ENCODE data around the gene USP13. TPM values are rescaled to one million over a fixed set of nuclear protein-coding genes. Genes with fewer than 3 reads are reported as not detected.
A peak's percentile ranks its signal among the peaks of the same experiment; 100 is the strongest.

Gene USP13
- polyA plus RNA-seq, 3 donors: 0.31 to 1.6 (median 1.2) TPM

DNA sequence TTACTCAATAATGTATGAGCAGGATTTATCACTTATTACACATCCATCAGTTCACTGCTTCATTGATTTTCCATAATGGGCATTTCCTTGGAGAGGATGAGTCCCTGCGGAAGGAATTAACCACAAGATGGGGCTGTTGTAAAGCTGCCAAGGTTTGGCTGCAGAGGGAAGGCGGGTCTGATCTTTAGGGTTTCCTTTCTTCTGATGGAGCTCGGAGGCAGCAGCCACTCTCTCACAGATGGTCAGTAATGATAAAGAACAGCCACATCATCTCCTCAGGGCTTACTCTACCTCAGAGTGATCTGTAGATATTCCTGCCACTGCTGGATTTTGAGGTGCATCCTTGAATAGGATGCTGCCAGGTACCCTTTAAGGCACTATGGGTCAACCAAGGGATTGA, 115.2 kb downstream of the USP13 start:
- peaks cover 3% of the 10 kb centered on the region for H3K4me1 Mint-ChIP-seq
- H3K9me3 Mint-ChIP-seq: no peaks in the 10 kb centered on the region
- Histone ChIP-seq H4K20me1 (ENCODE audit: insufficient read depth, low read length) (no peaks in the 10 kb centered on the region), H3K36me3 (replicated peaks in 1 of 2; ENCODE audit: control insufficient read depth in 1 of 2, insufficient read depth in 2 of 2, low read length in 2 of 2) (peaks cover 0 to 14% of the 10 kb centered on the region in 2 donors), H3K4me2 (replicated peaks; ENCODE audit: extremely low read depth, low read length, poor library complexity, severe bottlenecking) (no peak overlapping the region), H3K27me3 (ENCODE audit: control insufficient read depth in 2 of 2, insufficient read depth in 2 of 2, low read length in 2 of 2) (no peaks in the 10 kb centered on the region), H3K79me2 (ENCODE audit: insufficient read depth, low read length) (no peaks in the 10 kb centered on the region), H3K4me3 (replicated peaks in 1 of 3; ENCODE audit: low read depth in 2 of 3, low read length in 3 of 3) (no peak overlapping the region), H3K9ac (ENCODE audit: insufficient read depth, low read length, poor library complexity, severe bottlenecking) (no peak overlapping the region), H2AFZ (ENCODE audit: insufficient read depth, low read depth, low read length, poor library complexity, severe bottlenecking) (no peak overlapping the region), H3K27ac (ENCODE audit: low read depth in 1 of 2, low read length in 2 of 2) (no peak overlapping the region), H3K4me1 (ENCODE audit: control insufficient read depth in 1 of 2, insufficient read depth in 2 of 2, low read length in 2 of 2) (no peaks in the 10 kb centered on the region), H3K9me3 (replicated peaks in 1 of 2; ENCODE audit: control insufficient read depth in 1 of 2, insufficient read depth in 1 of 2, low read length in 2 of 2) (no peaks in the 10 kb centered on the region)
- H3K36me3 Mint-ChIP-seq: peaks cover 2 to 13% of the 10 kb centered on the region in 2 donors
- no peak overlapping the region for H3K4me3 Mint-ChIP-seq
- intact Hi-C loops (cut with micrococcal nuclease): no loop called here
- TF ChIP-seq CTCF (IDR thresholded peaks at IDR 0.05): no peak
- no peak for DNase-seq
- peaks cover 0 to 3% (median 0%) of the 10 kb centered on the region in 3 donors for H3K27me3 Mint-ChIP-seq (ENCODE audit: low read depth in 3 of 3)
- peak overlapping the region in 1 of 7 donors; percentile 40 for H3K27ac Mint-ChIP-seq
- no CpG with 5 or more reads among the region's 3 CpGs for WGBS (ENCODE audit: insufficient coverage)

GRCh38 chr3:179769411-179770247, 116.8 kb downstream of the USP13 start:
- no peak overlapping the region for H3K4me3 Mint-ChIP-seq
- no peak for TF ChIP-seq CTCF (IDR thresholded peaks at IDR 0.05)
- peaks cover 0 to 3% (median 0%) of the 10 kb centered on the region in 3 donors for H3K27me3 Mint-ChIP-seq (ENCODE audit: low read depth in 3 of 3)
- peaks cover 3 to 9% (median 5%) of the 10 kb centered on the region in 7 donors for H3K9me3 Mint-ChIP-seq
- Histone ChIP-seq H3K4me2 (replicated peaks; ENCODE audit: extremely low read depth, low read length, poor library complexity, severe bottlenecking) (no peak overlapping the region), H3K9me3 (replicated peaks in 1 of 2; ENCODE audit: control insufficient read depth in 1 of 2, insufficient read depth in 1 of 2, low read length in 2 of 2) (no peaks in the 10 kb centered on the region), H3K4me1 (ENCODE audit: control insufficient read depth in 1 of 2, insufficient read depth in 2 of 2, low read length in 2 of 2) (no peaks in the 10 kb centered on the region), H3K36me3 (replicated peaks in 1 of 2; ENCODE audit: control insufficient read depth in 1 of 2, insufficient read depth in 2 of 2, low read length in 2 of 2) (peaks cover 0 to 14% of the 10 kb centered on the region in 2 donors), H3K4me3 (replicated peaks in 1 of 3; ENCODE audit: low read depth in 2 of 3, low read length in 3 of 3) (no peak overlapping the region), H3K9ac (ENCODE audit: insufficient read depth, low read length, poor library complexity, severe bottlenecking) (no peak overlapping the region), H2AFZ (ENCODE audit: insufficient read depth, low read depth, low read length, poor library complexity, severe bottlenecking) (no peak overlapping the region), H3K79me2 (ENCODE audit: insufficient read depth, low read length) (no peaks in the 10 kb centered on the region), H3K27me3 (ENCODE audit: control insufficient read depth in 2 of 2, insufficient read depth in 2 of 2, low read length in 2 of 2) (no peaks in the 10 kb centered on the region), H3K27ac (ENCODE audit: low read depth in 1 of 2, low read length in 2 of 2) (no peak overlapping the region), H4K20me1 (ENCODE audit: insufficient read depth, low read length) (no peaks in the 10 kb centered on the region)
- no peak for DNase-seq
- peaks cover 0 to 16% of the 10 kb centered on the region in 2 donors for H3K36me3 Mint-ChIP-seq
- 100% methylated on average over 2 of the region's 9 CpGs for WGBS (ENCODE audit: insufficient coverage)
- intact Hi-C loops (cut with micrococcal nuclease): no loop called here
- peaks cover 3% of the 10 kb centered on the region for H3K4me1 Mint-ChIP-seq
- H3K27ac Mint-ChIP-seq: no peak overlapping the region
